GM03348 (cell line): ENCODE measurements around the gene NFE2L1.

Experiments
- DNase-seq: peaks from one replicate; pipeline ENCODE4 v3.0.0; 2012; ENCODE audit warnings: low spot score

NFE2L1 gene

DNA sequence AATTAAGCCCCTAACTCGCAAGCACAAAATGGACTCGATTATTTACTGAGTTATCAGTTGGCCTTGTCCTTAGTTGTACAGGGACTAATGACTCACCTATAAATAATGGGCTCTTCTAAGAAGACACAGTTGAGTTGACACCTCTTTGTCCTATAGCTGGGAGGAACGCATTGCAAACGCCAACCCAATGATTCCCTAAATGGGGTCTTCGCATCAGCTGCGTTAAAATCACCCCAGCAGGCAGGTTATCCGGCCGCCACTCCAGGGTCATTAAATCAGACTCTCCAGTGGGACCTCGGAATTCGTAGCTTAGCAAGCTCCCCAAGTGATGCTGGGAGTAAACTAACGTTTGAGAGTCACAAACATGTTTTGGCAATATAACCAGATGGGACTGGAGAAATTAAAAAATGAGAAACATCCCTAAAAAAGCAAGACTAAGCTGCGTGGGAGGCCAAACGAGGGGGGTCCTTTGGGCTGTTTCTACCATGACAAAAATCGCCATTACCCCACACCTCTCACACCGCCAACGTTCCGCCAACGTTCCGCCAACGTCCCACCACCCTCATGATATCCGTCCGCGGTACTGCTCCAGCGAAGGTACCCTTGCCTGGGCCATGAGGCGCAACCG lies 932 bp upstream of the NFE2L1 start:
- no peak for DNase-seq

DNA sequence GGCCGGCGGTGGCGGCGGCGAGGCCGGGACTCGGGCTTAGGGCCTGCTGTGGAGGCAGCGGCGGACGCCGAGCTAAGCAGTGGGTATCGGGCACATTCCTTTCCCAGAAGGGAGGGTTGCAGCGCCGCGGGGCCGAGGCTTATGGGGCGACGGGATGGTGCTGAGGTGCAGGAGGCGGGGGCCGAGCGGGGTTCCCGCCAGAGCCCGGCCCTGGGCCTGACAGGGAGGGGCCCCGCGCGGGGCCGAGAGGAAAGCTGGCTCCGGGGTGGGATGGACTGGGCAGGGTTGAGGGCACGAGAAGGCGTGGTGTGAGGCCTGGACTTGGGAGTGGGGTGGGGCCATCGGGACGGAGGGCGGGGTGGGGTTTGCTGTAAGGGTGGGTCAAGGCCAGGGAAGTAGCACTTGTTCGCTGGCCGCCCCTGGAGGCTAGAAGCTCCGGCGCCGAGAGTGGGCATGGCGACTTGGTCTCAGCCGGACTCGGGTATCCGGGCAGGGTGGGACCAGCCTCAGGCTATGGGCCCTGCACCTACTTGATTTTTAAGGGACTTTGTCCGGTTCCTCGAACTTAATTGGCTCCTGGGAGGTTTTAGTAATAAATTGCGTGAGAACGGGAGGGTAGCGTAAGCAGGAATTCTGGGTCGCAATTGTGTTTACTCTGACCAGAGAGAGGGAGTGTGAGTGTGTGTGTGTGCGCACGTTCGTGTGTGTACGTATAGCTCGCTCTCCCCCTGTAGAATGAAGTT lies 396 bp downstream of the NFE2L1 start:
- peak; percentile 93 for DNase-seq

DNA sequence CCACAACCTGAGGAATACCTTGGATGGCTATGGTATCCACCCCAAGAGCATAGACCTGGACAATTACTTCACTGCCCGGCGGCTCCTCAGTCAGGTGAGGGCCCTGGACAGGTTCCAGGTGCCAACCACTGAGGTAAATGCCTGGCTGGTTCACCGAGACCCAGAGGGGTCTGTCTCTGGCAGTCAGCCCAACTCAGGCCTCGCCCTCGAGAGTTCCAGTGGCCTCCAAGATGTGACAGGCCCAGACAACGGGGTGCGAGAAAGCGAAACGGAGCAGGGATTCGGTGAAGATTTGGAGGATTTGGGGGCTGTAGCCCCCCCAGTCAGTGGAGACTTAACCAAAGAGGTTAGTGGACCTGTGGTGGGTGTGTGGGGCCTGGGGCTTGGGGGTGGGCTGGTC lies 3.1 kb downstream of the NFE2L1 start:
- DNase-seq: no peak

DNA sequence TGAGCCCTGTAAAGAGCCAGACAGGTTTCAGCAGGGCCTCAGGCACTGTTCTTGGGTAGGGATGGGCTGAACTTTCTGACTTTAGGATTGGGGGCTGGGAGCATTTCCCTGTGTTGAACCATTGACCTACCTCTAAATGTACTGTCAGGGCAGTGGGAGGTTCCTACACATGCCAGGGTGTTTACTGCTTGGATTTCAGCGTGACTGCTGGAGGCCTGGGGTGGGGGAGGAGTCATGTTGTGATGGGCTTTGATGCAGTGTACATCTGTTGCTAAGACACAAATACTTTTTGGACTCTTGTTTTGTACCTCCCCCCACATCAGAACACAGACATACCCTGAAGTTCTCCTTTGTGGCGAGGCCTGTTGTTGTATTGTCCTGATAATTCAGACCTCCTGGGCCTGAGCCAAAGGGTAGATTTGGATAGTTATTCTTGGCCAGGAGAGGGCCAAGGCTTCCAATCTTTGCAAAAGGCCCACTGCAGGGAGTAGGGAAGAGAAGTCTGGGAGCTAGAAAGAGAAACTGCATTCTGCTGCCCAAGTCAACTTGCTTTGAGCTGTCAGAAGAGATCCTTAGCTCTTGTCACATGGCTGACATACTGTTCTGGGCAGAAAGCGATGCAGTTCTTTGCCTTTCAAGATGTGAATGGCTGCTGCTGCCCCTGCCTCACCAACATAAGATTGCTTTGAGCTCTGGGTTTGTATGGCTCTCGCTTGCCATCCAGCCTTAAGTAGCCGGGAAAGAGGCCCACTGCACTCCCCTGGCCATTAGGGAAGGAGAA lies 3.7 kb downstream of the NFE2L1 start:
- peak; percentile 47 for DNase-seq

DNA sequence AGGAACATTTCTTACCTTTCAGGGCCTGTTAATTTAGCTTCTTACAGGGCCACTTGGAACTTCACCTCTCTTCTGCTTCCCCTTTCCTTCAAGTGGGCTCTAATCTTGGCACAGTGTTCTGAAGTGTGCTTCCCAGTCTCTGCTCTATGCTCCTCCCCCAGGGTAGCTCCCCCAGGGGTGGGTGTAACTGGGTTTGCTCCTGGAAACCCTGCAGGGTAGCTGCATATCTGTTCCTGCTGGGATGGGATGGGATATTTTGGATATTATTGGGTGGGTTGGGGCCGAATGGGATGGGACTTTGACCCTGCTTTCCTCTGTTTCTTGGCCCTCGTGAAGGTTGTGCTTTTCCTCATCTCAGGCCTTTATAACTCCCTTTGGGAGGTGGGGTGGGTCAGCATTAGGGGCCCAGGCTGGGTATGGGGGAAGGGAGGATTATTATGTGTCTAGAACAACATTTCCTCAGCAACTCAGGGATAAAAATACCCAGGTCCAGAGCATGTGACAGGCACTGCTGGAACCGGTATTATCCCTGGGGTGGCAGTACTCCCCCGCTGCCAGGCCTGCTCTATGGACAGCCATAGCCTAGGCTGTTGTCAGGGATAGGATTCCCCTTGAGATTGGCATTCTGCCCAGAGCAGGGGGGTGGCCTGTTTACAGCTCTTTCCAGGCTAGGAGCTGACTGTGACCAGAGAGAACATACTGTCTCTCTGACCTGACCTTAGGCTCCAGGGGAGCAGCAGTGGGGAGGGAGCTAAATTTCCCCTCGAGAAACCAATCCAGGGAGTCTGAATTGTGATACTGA lies 5.0 kb downstream of the NFE2L1 start:
- no peak for DNase-seq

DNA sequence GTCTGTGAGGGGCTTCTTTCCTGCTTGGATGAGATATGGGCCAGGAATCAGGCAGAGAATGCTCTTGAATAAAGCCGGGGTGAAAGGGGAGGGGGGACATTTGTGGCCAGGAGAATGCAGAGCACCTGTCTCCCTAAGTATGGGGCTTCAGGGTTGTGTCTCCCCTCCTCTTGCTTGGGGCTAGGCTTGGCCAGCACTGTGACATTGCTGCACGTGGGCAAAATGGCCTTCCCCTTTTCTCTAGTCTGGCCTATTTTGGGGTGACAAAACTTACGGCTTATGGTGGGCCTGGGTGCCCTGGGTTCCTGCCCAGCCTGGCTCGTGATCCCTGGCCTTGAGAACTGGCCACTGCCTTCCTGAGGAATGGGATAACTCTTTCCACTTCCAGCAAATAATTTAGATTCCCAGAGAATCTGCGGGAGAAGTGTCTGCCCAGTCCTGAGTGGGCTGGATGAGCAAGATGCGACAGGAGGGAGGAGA lies 5.6 kb downstream of the NFE2L1 start:
- no peak for DNase-seq

DNA sequence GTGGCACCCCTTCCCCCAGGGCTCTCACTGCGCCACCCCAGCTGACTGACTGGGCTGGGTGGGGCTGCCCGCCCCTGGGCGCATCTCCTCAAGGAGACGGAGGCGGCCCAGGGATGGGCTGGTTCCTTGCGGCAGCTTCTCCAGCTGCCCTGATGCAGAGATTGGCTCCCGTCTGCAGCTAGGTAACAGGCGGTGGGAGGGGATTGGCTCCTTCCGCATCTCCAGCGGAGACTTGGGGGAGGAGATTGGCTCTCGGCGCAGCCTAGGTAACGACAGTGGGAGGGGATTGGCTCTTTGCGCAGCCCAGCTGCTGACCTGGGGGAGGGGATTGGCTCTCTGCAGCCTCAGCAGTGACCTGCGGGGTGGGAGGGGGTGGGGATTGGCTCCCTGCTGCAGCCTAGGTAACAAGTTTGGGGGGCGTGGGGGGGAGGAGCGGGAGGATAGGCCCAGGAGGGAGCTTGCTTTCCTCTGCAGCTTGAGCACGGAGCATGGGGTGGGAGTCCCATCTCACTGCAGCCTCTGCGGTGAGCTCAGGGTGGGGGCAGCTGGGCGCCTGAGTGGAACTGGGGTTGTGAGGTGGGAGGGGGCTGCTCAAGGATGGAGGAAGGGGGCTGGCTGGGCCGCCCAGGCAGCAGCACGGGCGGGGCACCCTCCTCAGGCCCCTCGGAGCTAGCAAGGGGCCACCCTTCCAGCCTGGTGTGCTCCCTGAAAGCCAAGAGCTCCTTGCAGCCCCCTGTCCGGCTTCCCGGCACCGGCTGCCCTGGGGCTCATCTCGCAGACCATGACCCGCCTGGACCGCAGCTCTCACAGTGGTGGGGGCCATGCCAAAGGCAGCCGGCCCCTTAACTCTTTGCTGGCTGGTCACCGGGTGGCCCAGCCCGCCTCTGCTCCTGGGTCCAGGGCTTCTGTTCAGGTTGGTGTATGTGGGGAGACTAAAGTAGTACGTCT lies 6.4 kb downstream of the NFE2L1 start:
- DNase-seq: peak; percentile 77

DNA sequence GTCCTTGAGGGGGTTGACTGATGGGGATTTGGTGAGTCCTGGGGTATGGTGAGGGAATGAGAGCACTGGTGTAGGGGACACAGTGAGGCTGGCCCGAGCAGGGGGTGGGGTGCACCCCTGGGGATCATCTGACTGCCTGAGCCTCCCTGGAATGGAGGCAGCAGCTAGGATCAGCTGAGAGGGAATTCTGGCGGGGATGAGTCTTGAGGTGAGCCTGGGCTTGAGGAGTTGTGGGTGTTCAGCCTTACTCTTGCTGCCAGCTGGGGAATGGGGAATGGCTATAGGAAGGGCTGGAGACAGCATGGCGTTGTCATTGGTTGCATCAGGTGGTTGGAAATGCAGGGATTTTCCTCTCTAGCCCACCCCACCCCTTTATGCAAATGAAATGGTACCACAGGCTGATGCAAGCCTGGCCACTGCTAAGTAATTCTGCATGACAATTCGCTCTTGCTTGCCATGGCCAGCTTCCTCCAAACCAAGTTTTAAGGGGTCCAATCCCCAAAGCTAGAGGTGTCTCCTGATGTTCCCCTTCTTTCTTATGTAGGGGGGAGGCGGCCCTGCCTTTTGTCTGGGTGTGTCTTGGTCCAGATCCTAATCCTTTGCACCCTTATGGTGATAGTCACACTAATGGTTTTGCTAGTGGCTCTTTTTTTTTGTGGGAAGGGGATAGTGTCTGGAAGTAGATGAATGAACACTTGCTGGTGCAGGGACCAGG lies 7.5 kb downstream of the NFE2L1 start:
- DNase-seq: peak; percentile 80

DNA sequence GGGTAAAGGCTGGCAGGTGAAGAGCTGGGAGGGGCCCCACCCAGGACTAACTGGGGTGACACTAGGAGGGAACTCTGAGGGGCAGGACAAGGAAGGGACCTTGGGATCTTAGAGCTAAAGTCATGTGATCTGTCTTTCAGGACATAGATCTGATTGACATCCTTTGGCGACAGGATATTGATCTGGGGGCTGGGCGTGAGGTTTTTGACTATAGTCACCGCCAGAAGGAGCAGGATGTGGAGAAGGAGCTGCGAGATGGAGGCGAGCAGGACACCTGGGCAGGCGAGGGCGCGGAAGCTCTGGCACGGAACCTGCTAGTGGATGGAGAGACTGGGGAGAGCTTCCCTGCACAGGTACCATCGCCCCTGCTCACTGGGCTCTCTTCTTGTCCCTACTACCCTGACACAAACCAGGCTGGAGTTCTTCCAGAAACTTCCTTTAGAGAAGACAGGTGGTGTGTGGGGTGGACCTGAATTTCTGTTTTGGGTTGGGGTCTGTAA lies 8.1 kb downstream of the NFE2L1 start:
- no peak for DNase-seq

DNA sequence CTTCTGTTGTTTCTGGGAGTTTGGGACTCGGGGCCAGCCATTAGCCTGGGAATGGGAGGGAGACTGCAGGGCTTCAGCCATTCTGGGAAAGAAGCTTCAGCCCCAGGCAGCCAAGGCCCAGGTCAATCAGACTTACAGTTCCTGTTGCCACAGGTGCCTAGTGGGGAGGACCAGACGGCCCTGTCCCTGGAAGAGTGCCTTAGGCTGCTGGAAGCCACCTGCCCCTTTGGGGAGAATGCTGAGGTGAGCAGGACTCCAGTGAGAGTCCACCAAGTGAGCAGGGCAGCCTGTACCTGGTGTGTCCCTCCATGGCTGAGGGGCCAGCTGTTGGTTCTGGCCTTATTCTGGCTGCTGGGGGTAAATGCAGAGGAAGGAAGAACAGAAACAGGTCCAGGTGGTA lies 8.7 kb downstream of the NFE2L1 start:
- no peak for DNase-seq

DNA sequence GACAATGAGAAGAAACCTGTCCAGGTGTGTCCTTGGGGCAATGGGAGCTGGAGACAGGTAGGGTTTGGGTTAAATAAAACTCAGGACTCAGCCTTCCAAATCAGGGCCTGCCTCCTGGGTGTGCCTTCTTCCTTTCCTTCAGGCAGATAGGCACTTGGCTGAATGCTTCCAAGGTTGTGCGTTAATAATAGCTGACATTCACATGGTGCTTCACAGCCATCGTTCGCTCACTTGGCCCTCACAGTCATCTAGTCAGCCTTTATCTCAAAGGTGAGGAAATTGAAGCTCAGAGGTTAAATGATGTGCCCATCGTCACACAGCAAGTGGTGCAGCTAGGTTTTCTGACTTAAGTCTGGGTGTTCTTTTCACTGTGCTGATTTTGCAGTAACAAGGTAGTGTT lies 9.5 kb downstream of the NFE2L1 start:
- DNase-seq: no peak

DNA sequence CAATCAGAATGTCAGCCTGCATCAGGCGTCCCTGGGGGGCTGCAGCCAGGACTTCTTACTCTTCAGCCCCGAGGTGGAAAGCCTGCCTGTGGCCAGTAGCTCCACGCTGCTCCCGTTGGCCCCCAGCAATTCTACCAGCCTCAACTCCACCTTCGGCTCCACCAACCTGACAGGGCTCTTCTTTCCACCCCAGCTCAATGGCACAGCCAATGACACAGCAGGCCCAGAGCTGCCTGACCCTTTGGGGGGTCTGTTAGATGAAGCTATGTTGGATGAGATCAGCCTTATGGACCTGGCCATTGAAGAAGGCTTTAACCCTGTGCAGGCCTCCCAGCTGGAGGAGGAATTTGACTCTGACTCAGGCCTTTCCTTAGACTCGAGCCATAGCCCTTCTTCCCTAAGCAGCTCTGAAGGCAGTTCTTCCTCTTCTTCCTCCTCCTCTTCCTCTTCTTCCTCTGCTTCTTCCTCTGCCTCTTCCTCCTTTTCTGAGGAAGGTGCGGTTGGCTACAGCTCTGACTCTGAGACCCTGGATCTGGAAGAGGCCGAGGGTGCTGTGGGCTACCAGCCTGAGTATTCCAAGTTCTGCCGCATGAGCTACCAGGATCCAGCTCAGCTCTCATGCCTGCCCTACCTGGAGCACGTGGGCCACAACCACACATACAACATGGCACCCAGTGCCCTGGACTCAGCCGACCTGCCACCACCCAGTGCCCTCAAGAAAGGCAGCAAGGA lies 10.4 kb downstream of the NFE2L1 start:
- DNase-seq: no peak

DNA sequence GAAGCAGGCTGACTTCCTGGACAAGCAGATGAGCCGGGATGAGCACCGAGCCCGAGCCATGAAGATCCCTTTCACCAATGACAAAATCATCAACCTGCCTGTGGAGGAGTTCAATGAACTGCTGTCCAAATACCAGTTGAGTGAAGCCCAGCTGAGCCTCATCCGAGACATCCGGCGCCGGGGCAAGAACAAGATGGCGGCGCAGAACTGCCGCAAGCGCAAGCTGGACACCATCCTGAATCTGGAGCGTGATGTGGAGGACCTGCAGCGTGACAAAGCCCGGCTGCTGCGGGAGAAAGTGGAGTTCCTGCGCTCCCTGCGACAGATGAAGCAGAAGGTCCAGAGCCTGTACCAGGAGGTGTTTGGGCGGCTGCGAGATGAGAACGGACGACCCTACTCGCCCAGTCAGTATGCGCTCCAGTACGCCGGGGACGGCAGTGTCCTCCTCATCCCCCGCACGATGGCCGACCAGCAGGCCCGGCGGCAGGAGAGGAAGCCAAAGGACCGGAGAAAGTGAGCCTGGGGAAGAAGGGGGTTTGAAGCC lies 11.0 kb downstream of the NFE2L1 start:
- DNase-seq: no peak

DNA sequence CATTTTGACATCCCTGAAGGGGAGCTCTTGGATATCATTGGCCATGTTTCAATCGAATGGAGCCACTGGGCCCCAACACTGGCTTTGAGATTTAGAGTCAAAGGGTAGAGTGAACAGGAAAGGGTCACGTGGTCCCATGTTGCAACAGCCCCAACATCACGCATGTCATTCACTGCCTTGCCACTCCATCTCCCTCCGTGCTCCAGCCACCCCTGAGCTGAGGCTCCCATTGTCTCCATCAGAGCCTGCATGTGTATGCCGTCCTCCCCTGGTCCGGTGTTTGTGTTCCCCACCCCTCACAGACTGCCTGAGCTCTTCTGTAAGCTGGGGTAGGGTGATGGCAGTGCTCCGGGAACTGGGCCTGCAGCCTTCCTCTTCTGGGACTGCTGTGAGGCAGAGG lies 12.1 kb downstream of the NFE2L1 start:
- no peak for DNase-seq

DNA sequence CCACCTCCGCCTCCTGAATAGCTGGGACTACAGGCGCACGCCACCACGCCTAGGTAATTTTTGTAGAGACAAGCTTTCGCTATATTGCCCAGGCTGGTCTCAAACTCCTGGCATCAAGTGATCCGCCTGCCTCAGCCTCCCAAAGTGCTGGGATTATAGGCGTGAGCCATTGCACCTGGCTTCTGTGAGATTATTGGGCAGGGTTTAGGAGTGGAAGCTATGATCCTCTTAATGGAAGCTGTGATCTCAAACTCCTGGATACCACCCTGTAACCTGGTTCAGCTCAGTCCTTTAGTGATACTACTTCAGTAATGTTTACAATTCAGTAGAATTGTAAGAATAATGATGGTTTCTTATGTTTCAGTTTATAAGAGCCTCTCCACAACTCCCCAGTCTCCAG lies 14.1 kb downstream of the NFE2L1 start:
- DNase-seq: no peak

DNA sequence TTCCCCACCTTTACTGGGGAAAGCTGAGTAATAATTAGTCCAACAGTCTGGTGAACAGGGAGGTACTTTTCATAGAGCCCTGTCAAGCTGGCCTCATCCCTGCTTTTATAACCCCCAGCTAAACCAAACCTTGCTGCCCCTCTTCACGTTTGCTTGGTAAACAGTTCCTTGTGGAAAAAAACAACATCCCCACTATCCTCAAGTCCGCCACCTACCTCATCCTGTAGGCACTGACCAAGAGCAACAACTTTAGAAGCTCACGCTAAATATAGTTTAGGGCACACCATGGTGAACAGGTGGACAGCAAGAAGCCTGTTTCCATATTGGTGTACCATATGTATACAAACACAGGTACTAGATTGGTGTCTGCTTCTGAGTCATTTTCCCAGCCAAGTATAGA lies 16.5 kb downstream of the NFE2L1 start:
- DNase-seq: no peak

DNA sequence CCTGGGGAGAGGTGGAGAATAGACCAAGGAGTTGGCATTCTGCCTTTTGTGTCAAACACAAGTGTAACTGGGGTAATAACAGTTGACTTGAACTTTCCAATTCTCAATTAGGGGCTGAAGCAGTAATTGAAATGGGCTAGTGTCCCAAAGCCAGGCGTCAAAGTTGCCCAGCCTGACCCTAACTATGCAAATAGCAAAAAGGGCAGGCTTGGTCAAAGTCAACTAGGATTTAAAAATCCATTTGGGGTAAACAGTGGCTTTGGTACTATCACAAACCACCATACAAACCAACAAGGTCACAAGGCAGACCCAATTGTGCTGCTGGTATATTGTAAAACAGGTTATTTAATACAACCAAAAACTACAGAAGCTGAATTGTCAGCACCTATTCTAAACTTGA lies 18.0 kb downstream of the NFE2L1 start:
- DNase-seq: no peak

DNA sequence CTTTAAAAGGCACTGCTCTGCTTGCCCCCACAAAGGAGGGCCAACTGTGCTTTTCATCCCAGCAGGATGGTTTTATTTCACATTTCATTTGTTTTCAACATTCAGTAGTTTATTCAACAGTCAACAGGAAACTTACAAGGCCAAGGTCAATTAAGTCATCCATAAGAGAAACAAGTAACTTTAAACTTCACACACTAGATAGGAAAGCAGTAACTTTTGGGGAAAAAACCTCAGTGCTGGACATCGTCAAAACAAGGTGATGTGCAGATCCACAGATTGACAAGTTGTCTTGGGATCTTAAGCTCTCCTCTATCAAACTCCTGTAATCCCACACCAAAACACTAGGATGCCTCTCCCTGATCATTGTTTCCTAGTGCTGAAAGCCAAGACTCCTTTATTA lies 18.5 kb downstream of the NFE2L1 start:
- no peak for DNase-seq

DNA sequence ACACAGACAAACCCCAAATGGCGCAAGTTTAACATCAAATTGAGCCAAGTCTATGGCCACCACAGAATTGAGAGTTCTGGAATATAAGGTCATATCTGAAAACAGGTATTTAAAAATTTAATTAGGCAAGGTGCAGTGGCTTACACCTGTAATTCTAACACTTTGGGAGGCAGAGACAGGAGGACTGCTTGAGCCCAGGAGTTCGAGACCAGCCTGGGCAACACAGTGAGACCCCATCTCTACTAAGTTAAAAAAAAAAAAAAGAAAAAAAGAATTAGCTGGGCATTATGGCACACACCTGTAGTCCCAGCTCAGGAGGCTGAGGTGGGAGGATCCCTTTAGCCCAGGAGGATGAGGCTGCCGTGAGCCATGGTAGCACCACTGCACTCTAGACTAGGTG lies 19.1 kb downstream of the NFE2L1 start:
- no peak for DNase-seq
